Measurements from ENCODE around the gene PTEN. TPM values are rescaled to one million over a fixed set of nuclear protein-coding genes. Genes with fewer than 3 reads are reported as not detected.

PTEN gene
- total RNA-seq, result 100 to 1,000 TPM in 3 of 5 donors, 10 to 100 TPM in 2; 56.6 to 374 (median 118) TPM
- 10 to 100 TPM; 26.2 to 30.7 (median 30.3) TPM for polyA plus RNA-seq
- long read RNA-seq, donor 1, full-length matches to known transcripts, result 3 of 3 reads
- long read RNA-seq, donor 1, partial matches to known transcripts, result 0 of 3 reads
- long read RNA-seq, donor 1, other reads (novel, unspliced or antisense), result 0 of 3 reads
- long read RNA-seq, donor 2, full-length matches to known transcripts, result 11 of 11 reads
- long read RNA-seq, donor 2, partial matches to known transcripts, result 0 of 11 reads
- long read RNA-seq, donor 2, other reads (novel, unspliced or antisense), result 0 of 11 reads
- long read RNA-seq, donor 3, full-length matches to known transcripts, result 10 of 10 reads
- long read RNA-seq, donor 3, partial matches to known transcripts, result 0 of 10 reads
- long read RNA-seq, donor 3, other reads (novel, unspliced or antisense), result 0 of 10 reads
- long read RNA-seq, donor 4, result 0 reads
- long read RNA-seq, donor 5, full-length matches to known transcripts, result 7 of 14 reads
- long read RNA-seq, donor 5, partial matches to known transcripts, result 7 of 14 reads
- long read RNA-seq, donor 5, other reads (novel, unspliced or antisense), result 0 of 14 reads
- long read RNA-seq, donor 6, full-length matches to known transcripts, result 20 of 20 reads
- long read RNA-seq, donor 6, partial matches to known transcripts, result 0 of 20 reads
- long read RNA-seq, donor 6, other reads (novel, unspliced or antisense), result 0 of 20 reads
- long read RNA-seq, donor 7, full-length matches to known transcripts, result 11 of 11 reads
- long read RNA-seq, donor 7, partial matches to known transcripts, result 0 of 11 reads
- long read RNA-seq, donor 7, other reads (novel, unspliced or antisense), result 0 of 11 reads
- long read RNA-seq, donor 8, full-length matches to known transcripts, result 8 of 8 reads
- long read RNA-seq, donor 8, partial matches to known transcripts, result 0 of 8 reads
- long read RNA-seq, donor 8, other reads (novel, unspliced or antisense), result 0 of 8 reads
- long read RNA-seq, donor 9, full-length matches to known transcripts, result 7 of 13 reads
- long read RNA-seq, donor 9, partial matches to known transcripts, result 6 of 13 reads
- long read RNA-seq, donor 9, other reads (novel, unspliced or antisense), result 0 of 13 reads
- long read RNA-seq, donor 10, full-length matches to known transcripts, result 7 of 7 reads
- long read RNA-seq, donor 10, partial matches to known transcripts, result 0 of 7 reads
- long read RNA-seq, donor 10, other reads (novel, unspliced or antisense), result 0 of 7 reads

DNA sequence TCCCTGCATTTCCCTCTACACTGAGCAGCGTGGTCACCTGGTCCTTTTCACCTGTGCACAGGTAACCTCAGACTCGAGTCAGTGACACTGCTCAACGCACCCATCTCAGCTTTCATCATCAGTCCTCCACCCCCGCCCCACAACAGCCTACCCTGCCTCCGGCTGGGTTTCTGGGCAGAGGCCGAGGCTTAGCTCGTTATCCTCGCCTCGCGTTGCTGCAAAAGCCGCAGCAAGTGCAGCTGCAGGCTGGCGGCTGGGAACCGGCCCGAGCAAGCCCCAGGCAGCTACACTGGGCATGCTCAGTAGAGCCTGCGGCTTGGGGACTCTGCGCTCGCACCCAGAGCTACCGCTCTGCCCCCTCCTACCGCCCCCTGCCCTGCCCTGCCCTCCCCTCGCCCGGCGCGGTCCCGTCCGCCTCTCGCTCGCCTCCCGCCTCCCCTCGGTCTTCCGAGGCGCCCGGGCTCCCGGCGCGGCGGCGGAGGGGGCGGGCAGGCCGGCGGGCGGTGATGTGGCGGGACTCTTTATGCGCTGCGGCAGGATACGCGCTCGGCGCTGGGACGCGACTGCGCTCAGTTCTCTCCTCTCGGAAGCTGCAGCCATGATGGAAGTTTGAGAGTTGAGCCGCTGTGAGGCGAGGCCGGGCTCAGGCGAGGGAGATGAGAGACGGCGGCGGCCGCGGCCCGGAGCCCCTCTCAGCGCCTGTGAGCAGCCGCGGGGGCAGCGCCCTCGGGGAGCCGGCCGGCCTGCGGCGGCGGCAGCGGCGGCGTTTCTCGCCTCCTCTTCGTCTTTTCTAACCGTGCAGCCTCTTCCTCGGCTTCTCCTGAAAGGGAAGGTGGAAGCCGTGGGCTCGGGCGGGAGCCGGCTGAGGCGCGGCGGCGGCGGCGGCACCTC lies at the start of gene PTEN, which contains the start of gene KLLN:
Gene PTEN, plus strand, starts transcription at position 573 of the 891 bp plus-strand sequence. CDS start 845 bp downstream, outside the sequence.
Gene KLLN, minus strand, starts transcription at position 481 of the 891 bp plus-strand sequence. CDS start 1,046 bp downstream, outside the sequence.
- TF ChIP-seq EP300 (IDR thresholded peaks at IDR 0.05), result no peak
- TF ChIP-seq POLR2A (IDR thresholded peaks at IDR 0.05), result peak in 1 of 4 donors; percentile 4
- TF ChIP-seq, protein P1, sequence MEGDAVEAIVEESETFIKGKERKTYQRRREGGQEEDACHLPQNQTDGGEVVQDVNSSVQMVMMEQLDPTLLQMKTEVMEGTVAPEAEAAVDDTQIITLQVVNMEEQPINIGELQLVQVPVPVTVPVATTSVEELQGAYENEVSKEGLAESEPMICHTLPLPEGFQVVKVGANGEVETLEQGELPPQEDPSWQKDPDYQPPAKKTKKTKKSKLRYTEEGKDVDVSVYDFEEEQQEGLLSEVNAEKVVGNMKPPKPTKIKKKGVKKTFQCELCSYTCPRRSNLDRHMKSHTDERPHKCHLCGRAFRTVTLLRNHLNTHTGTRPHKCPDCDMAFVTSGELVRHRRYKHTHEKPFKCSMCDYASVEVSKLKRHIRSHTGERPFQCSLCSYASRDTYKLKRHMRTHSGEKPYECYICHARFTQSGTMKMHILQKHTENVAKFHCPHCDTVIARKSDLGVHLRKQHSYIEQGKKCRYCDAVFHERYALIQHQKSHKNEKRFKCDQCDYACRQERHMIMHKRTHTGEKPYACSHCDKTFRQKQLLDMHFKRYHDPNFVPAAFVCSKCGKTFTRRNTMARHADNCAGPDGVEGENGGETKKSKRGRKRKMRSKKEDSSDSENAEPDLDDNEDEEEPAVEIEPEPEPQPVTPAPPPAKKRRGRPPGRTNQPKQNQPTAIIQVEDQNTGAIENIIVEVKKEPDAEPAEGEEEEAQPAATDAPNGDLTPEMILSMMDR (IDR thresholded peaks at IDR 0.05), result no peak
- TF ChIP-seq POLR2AphosphoS5 (IDR thresholded peaks at IDR 0.05), result peak; percentile 50 to 97 (median 95)
- Histone ChIP-seq H3K9me3 (no peaks in the 10 kb centered on the region), H3K27ac (peak within 1 kb of the TSS; percentile 95 to 99 (median 97)), H3K27me3 (no peaks in the 10 kb centered on the region), H3K4me1 (peaks cover 7 to 22% (median 20%) of the 10 kb centered on the region in 4 donors), H3K36me3 (no peaks in the 10 kb centered on the region), H3K4me3 (peak within 1 kb of the TSS; percentile 88 to 94 (median 90))
- peak; percentile 90 to 97 for DNase-seq
- intact Hi-C loops (cut with DNase I; ENCODE audit: low total_unique reads), result loop anchor here (10.0 kb wide), 1 partner anchor 252 kb away; no protein-coding TSS in a partner anchor
- 0 to 1% (median 0%) methylated on average over 37 to 89 of the region's 89 CpGs for WGBS, 5 donors

DNA sequence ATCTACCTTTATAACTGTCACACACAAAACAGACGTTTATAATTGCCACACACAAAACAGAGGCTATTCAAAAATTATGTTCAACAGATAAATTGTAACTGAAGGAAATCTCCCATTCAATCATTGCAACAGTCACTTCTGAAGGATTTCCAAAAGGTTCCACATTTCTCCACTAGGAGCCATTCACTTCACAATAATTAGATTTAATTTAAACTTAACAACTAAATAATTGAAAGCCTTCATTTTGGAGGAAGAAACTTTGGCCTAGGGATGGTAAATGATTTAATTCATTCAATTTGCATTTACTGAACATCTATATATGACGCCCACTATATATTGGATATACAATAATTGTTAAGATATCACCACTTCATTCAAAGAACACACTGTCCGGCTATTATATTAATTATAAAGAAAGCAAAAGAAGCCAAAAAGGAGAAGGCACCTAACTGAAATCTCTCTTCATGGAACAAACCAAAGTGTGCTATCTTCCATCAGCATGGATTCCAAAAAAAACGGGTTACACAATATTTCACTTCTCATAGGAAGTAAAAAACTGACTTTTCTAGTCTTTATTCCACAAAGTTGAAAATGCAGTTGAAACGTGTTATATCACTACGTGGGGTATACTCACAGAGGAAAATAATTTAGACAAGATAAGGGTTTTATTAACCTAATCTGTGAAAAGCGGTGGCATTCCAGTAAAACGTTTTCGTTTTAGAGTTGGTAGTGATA lies 47.1 kb upstream of the PTEN start:
- Histone ChIP-seq H3K27me3 (no peaks in the 10 kb centered on the region), H3K36me3 (peaks cover 0 to 18% (median 14%) of the 10 kb centered on the region in 4 donors), H3K4me3 (peak overlapping the region in 2 of 4 donors; percentile 73 to 81), H3K27ac (no peak overlapping the region), H3K9me3 (no peaks in the 10 kb centered on the region), H3K4me1 (peaks cover 15 to 34% (median 26%) of the 10 kb centered on the region in 4 donors)
- no peak for TF ChIP-seq POLR2AphosphoS5 (IDR thresholded peaks at IDR 0.05)
- TF ChIP-seq POLR2A (IDR thresholded peaks at IDR 0.05), result no peak
- TF ChIP-seq EP300 (IDR thresholded peaks at IDR 0.05), result no peak
- DNase-seq, result no peak
- intact Hi-C loops (cut with DNase I; ENCODE audit: low total_unique reads), result no loop called here
- 38 to 59% (median 50%) methylated on average over 9 of the region's 9 CpGs for WGBS, 5 donors

DNA sequence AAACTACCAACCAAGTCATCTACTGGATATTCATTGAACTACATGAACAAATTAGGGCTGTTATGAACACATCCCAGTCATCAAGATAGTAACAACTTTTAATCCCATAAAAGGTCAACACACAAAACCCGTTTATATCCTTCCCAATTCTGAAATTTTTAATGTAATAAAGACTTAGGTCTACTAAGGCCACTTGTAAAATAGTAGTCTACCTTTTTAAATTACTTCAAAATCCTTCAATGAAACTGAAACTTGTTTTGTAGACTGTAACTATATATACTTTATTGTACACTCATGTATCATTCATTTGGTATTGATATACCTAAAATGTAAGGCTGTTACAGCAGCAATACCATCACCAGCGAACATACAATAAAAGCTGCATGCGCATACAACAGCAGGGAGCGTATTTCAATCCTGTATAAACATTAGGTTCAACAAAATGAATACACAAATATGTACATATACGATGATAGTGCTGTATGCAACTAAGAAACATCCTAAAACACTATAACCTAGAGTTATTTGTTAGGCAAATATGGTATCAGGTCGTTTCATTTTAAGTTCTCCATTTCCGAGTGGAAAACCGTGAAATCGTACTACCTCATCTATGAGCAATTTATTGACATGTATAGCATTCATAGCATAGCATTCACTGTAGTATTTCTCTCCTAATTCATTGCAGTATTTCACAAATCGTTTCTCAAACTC lies 46.4 kb upstream of the PTEN start:
- WGBS, 5 donors, result 12 to 20% (median 17%) methylated on average over 10 of the region's 10 CpGs
- intact Hi-C loops (cut with DNase I; ENCODE audit: low total_unique reads), result no loop called here
- peak overlapping the region; percentile 70 to 81 (median 72) for H3K4me3 ChIP-seq
- TF ChIP-seq EP300 (IDR thresholded peaks at IDR 0.05), result no peak
- TF ChIP-seq, protein P1 (IDR thresholded peaks at IDR 0.05), result no peak
- TF ChIP-seq POLR2A (IDR thresholded peaks at IDR 0.05), result no peak
- no peak for TF ChIP-seq POLR2AphosphoS5 (IDR thresholded peaks at IDR 0.05)
- peak overlapping the region; percentile 88 to 91 (median 89) for H3K27ac ChIP-seq
- peaks cover 15 to 34% (median 26%) of the 10 kb centered on the region in 4 donors for H3K4me1 ChIP-seq
- no peaks in the 10 kb centered on the region for H3K9me3 ChIP-seq
- H3K27me3 ChIP-seq, result no peaks in the 10 kb centered on the region
- H3K36me3 ChIP-seq, result peaks cover 0 to 10% (median 7%) of the 10 kb centered on the region in 4 donors
- peak in 1 of 2 donors; percentile 17 for DNase-seq

Measured in stomach (tissue), 19 donors.